AG10803 (cell line): ENCODE data around the gene LIMS2.

Experiments
- DNase-seq: peaks from one replicate; pipeline ENCODE4 v3.0.0; 2010; ENCODE audit warnings: low read depth
- H3K4me3 ChIP-seq: 2 replicates; pipeline ENCODE4 v1.5.1; 2011; ENCODE audit warnings: mild to moderate bottlenecking, low read length, control low read depth
- TF ChIP-seq, protein P1 (sequence below): conservative IDR thresholded peaks from 2 replicates; pipeline ENCODE4 v1.5.1; 2011; ENCODE audit warnings: mild to moderate bottlenecking, low read length, control low read depth, inconsistent platforms

LIMS2 gene

DNA sequence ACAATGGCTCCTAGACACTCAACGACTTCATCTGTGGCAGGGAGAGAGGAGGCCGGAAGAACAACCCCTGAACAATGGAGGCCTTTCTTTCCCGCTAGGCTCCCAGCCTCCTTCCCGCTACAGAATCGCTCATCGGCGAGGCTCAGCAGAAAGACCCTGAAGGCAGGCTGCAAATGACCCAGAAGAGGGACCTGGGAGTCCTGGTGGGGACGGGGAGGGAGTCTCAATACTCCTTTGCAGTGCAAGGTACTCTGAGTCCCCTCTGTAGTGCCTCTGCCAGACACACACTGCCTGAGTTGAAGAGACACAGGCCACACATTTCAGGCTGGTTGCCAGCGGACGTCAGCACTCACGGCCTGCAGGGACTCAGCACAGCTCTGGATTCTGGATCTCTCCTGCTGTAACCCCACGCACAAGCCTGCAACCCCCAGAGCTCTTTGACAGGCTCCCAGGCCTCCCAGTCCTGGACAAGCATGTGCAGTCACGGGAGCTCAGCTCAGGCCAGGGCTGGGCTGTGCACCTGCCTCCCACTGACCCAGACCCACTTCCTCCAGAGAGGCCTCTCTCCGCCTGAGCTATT, 23.3 kb downstream of the LIMS2 start:
- no peak overlapping the region for H3K4me3 ChIP-seq
- TF ChIP-seq, protein P1, sequence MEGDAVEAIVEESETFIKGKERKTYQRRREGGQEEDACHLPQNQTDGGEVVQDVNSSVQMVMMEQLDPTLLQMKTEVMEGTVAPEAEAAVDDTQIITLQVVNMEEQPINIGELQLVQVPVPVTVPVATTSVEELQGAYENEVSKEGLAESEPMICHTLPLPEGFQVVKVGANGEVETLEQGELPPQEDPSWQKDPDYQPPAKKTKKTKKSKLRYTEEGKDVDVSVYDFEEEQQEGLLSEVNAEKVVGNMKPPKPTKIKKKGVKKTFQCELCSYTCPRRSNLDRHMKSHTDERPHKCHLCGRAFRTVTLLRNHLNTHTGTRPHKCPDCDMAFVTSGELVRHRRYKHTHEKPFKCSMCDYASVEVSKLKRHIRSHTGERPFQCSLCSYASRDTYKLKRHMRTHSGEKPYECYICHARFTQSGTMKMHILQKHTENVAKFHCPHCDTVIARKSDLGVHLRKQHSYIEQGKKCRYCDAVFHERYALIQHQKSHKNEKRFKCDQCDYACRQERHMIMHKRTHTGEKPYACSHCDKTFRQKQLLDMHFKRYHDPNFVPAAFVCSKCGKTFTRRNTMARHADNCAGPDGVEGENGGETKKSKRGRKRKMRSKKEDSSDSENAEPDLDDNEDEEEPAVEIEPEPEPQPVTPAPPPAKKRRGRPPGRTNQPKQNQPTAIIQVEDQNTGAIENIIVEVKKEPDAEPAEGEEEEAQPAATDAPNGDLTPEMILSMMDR = no peak
- no peak for DNase-seq

DNA sequence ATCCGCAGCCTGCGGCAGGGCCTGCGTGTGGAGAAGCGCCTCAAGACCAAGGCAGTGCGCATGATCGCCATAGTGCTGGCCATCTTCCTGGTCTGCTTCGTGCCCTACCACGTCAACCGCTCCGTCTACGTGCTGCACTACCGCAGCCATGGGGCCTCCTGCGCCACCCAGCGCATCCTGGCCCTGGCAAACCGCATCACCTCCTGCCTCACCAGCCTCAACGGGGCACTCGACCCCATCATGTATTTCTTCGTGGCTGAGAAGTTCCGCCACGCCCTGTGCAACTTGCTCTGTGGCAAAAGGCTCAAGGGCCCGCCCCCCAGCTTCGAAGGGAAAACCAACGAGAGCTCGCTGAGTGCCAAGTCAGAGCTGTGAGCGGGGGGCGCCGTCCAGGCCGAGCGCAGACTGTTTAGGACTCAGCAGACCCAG, 23.9 kb downstream of the LIMS2 start:
- TF ChIP-seq, protein P1 = no peak
- DNase-seq = no peak
- H3K4me3 ChIP-seq = no peak overlapping the region

DNA sequence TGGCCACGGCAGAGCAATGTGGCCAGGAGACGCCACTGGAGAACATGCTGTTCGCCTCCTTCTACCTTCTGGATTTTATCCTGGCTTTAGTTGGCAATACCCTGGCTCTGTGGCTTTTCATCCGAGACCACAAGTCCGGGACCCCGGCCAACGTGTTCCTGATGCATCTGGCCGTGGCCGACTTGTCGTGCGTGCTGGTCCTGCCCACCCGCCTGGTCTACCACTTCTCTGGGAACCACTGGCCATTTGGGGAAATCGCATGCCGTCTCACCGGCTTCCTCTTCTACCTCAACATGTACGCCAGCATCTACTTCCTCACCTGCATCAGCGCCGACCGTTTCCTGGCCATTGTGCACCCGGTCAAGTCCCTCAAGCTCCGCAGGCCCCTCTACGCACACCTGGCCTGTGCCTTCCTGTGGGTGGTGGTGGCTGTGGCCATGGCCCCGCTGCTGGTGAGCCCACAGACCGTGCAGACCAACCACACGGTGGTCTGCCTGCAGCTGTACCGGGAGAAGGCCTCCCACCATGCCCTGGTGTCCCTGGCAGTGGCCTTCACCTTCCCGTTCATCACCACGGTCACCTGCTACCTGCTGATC, 24.4 kb downstream of the LIMS2 start:
- DNase-seq = peak; percentile 46
- TF ChIP-seq, protein P1 = no peak
- no peak overlapping the region for H3K4me3 ChIP-seq

DNA sequence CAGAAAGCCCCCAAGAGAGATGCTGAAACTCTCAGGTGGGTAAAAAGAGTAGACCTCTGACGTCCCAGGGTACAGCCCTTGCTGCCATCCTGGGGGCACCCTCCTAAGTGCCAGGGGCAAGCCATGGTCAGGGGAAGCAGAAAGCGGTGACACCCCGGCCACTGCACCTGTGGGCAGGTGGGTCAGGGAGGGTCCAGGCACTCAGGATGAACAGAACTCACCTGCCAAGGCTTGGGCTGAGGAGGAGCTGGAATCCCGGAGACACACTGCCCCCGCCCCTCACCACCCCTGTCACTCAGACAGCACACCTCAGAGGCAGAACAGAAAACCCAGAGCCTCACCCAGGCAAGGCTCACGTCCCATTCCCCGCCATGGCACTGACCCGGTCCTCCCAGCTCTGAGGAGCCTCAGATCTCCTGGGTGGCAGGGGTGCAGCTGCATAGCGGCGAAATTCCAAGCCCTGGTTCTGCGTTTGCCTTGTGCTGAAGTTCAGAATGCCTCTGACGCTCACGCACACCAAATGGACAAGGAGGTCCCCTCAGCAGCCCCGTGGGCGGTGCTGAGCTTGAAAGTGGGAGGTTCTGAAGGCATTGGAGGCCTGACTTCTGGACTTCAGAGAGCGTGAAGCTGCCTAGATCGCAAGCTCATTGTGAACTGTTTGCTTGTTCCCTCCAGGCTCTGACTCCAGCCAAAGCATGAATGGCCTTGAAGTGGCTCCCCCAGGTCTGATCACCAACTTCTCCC, 25.1 kb downstream of the LIMS2 start:
- TF ChIP-seq, protein P1 = no peak
- H3K4me3 ChIP-seq = no peak overlapping the region
- no peak for DNase-seq

DNA sequence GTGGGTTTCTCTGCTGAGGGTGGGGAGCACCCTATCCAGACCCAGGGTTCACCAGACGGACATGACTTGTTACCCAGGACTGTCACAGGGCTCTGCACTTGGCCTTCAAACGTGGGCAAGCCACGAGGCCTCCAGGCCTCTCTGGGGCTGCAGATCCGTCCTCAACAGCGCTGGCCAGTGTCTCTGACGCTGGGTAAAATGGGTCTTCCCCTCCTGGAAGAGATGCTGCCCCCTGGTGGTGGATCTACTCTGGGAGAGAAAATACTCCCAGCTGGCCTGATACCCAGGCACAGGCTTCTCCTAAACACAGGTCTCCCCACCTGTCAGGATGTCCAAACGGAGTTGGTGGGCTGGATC, 25.7 kb downstream of the LIMS2 start:
- H3K4me3 ChIP-seq = no peak overlapping the region
- peak; percentile 79 for DNase-seq
- TF ChIP-seq, protein P1 = peak; percentile 86

DNA sequence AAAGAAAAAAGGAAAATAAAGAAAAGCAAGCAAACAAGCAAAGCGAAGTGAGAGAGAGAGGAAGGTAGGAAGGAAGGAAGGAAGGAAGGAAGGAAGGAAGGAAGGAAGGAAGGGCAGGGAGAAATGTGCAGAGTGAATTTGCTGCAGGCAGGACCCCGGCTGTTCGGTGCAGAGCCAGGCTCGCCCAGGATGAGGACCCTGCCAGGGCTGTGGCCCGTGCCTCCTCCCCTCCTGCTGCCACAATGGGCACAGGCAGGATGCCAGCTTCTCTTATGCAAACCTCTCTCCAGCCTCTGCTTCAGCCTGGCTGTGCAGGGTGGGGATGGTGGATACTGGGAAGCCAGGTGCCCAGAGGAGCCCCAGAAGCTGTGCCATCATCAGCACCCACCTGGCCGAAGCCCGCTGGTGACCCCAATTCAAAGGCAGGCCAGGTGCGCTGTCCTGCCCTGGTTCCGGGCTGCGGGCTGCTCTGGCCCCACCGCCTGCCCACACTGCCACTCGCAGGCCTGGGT, 26.2 kb downstream of the LIMS2 start:
- DNase-seq = no peak
- TF ChIP-seq, protein P1 = no peak
- no peak overlapping the region for H3K4me3 ChIP-seq

DNA sequence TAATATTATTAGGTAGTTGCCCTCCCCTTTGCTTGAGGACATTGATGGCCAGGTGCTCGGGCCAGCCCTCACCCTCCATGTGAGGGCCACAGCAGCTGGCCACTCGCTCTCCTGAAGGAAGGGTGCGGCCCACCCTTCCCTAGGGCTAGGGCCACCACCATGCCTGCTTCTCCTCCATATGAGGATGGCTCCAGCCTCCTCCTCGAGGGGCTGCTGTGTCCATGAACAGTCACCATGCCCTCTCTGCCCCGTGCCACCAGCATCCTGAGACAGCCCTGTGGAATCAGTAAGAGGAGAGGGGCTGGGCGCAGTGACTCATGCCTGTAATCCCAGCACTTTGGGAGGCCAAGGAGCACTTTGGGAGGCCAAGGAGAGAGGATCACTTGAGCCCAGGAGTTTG, 27.0 kb downstream of the LIMS2 start:
- no peak for DNase-seq
- H3K4me3 ChIP-seq = no peak overlapping the region
- TF ChIP-seq, protein P1 = no peak
